Fibroblast of skin of left quadriceps (primary cell): ENCODE results near the gene MEIOB.

Experiments
- DNase-seq, 2 experiments: peaks; one replicate each; pipeline ENCODE4 v3.0.0-alpha.2; 2013; ENCODE audit warnings: low read depth in 2 of 2

The MEIOB gene

GRCh38 chr16:1831186-1832075 lies 40.5 kb downstream of the MEIOB start:
- no peak for DNase-seq

- no peak for DNase-seq
These were observed 41.8 kb downstream of the MEIOB start for GRCh38 chr16:1830213-1830612.

GRCh38 chr16:1828645-1829410 lies 43.1 kb downstream of the MEIOB start:
- DNase-seq = no peak

GRCh38 chr16:1826691-1827573 lies 45.0 kb downstream of the MEIOB start, which contains the start of the genes FAHD1 and HAGH:
Gene FAHD1 (plus strand): TSS chr16:1827206. CDS start chr16:1827239, 33 bp downstream.
Gene HAGH (minus strand): TSS chr16:1826825. CDS start chr16:1826787, 38 bp downstream.
- peak; percentile 84 for DNase-seq

- peak in 1 of 2 experiments; percentile 5 for DNase-seq
These were observed 45.9 kb downstream of the MEIOB start for GRCh38 chr16:1825864-1826690.

GRCh38 chr16:1825381-1825863 lies 46.5 kb downstream of the MEIOB start:
- no peak for DNase-seq

- DNase-seq = peak in 1 of 2 experiments; percentile 3
These were observed 48.1 kb downstream of the MEIOB start for GRCh38 chr16:1823821-1824220.

- DNase-seq = no peak
These were observed 49.2 kb downstream of the MEIOB start for GRCh38 chr16:1822801-1823200.

GRCh38 chr16:1821861-1822611 lies 49.9 kb downstream of the MEIOB start:
- DNase-seq = no peak

- no peak for DNase-seq
These were observed 51.0 kb downstream of the MEIOB start for GRCh38 chr16:1820946-1821290.

- no peak for DNase-seq
These were observed 51.6 kb downstream of the MEIOB start for GRCh38 chr16:1820096-1820945.

- DNase-seq = no peak
These were observed 52.4 kb downstream of the MEIOB start for GRCh38 chr16:1819611-1820010.

- DNase-seq = no peak
These were observed 53.0 kb downstream of the MEIOB start for GRCh38 chr16:1818873-1819525.

GRCh38 chr16:1818204-1818872 lies 53.6 kb downstream of the MEIOB start:
- no peak for DNase-seq

- DNase-seq = no peak
These were observed 54.2 kb downstream of the MEIOB start for GRCh38 chr16:1817716-1818115.

- DNase-seq = no peak
These were observed 54.7 kb downstream of the MEIOB start for GRCh38 chr16:1817276-1817589.

GRCh38 chr16:1816396-1817275 lies 55.3 kb downstream of the MEIOB start:
- no peak for DNase-seq
